Measurements from ENCODE around the gene TFAP2A. TPM values are rescaled to one million over a fixed set of nuclear protein-coding genes. Genes with fewer than 3 reads are reported as not detected.

Gene TFAP2A
- total RNA-seq, 1 experiment from 2014 or later: 24.3 TPM

GRCh38 chr6:10390495-10391298, 24.2 kb downstream of the TFAP2A start (continued):
- TF ChIP-seq SIN3A (IDR thresholded peaks at IDR 0.05; ENCODE audit: low read depth) (no peak), EZH2phosphoT487 (IDR thresholded peaks at IDR 0.05; ENCODE audit: borderline replicate concordance) (no peak), EGR1 (IDR thresholded peaks at IDR 0.05; ENCODE audit: low read depth) (no peak), CEBPB (IDR thresholded peaks at IDR 0.05; ENCODE audit: low read depth) (no peak)

- no peaks in the 10 kb centered on the region for H3K9me3 ChIP-seq (ENCODE audit: control insufficient read depth in 1 of 2, insufficient read depth in 1 of 2, low read depth in 1 of 2, low read length in 2 of 2)
- no peak overlapping the region for H3K27ac ChIP-seq (ENCODE audit: low read depth, low read length)
- no peaks in the 10 kb centered on the region for H3K4me1 ChIP-seq (ENCODE audit: control insufficient read depth in 1 of 2, insufficient read depth in 2 of 2, low read length in 2 of 2)
- no peak overlapping the region for H2AFZ ChIP-seq (ENCODE audit: low read depth, low read length, poor library complexity, severe bottlenecking)
- ATAC-seq: no peak
- no peak for TF ChIP-seq SRF (IDR thresholded peaks at IDR 0.05; ENCODE audit: low read depth)
- TF ChIP-seq POLR2AphosphoS5 (IDR thresholded peaks at IDR 0.05; ENCODE audit: low read depth, low read length): no peak
- TF ChIP-seq ZFX (IDR thresholded peaks at IDR 0.05): no peak
- TF ChIP-seq CTCF (IDR thresholded peaks at IDR 0.05 in 2 of 3, conservative IDR thresholded peaks at IDR 0.05 in 1 of 3; ENCODE audit: borderline replicate concordance in 1 of 3, insufficient read depth in 1 of 3, low read depth in 2 of 3, low read length in 2 of 3): no peak
- no peak for TF ChIP-seq FOSL1 (IDR thresholded peaks at IDR 0.05; ENCODE audit: low read depth)
- TF ChIP-seq EZH2 (IDR thresholded peaks at IDR 0.05): no peak
- TF ChIP-seq YY1 (IDR thresholded peaks at IDR 0.05; ENCODE audit: extremely low read depth, insufficient replicate concordance, low read depth, low read length): no peak
- no peak for TF ChIP-seq EGR1 (IDR thresholded peaks at IDR 0.05; ENCODE audit: low read depth)
- TF ChIP-seq SP1 (IDR thresholded peaks at IDR 0.05; ENCODE audit: low read depth): no peak
- POLR2A ChIA-PET: no interaction called here
- intact Hi-C loops (cut with micrococcal nuclease): no loop called here
- no peaks in the 10 kb centered on the region for H3K9me2 ChIP-seq (ENCODE audit: insufficient read depth)
- H3K27me3 ChIP-seq (ENCODE audit: insufficient read depth, low read length): no peaks in the 10 kb centered on the region
- H3K36me3 ChIP-seq (ENCODE audit: control insufficient read depth in 1 of 2, insufficient read depth in 2 of 2, low read length in 2 of 2): no peaks in the 10 kb centered on the region
- H3K4me3 ChIP-seq (replicated peaks in 1 of 2; ENCODE audit: low read depth in 1 of 2, low read length in 2 of 2): no peak overlapping the region
- no peak for DNase-seq (ENCODE audit: low read depth, low spot score)
- H4K20me1 ChIP-seq (ENCODE audit: insufficient read depth): no peaks in the 10 kb centered on the region
- H3K9ac ChIP-seq (ENCODE audit: low read length): no peak overlapping the region
- no peaks in the 10 kb centered on the region for H3K79me2 ChIP-seq (ENCODE audit: insufficient read depth, low read length)
- RAD21 ChIA-PET (ENCODE audit: low non-redundant PET in 1 of 2, low total read pairs in 2 of 2, uncharacterized antibody in 2 of 2, unreplicated experiment in 2 of 2): interaction anchor here in 1 of 2 experiments (0.7 kb wide), 1 partner anchor 125 kb away, joined by 3 read pairs; no protein-coding TSS in a partner anchor
- no TSS peak for BruUV-seq (replicated peaks)
- H3K4me2 ChIP-seq (ENCODE audit: low read length): no peak overlapping the region
- CTCF ChIA-PET: no interaction called here
Measured at GRCh38 chr6:10389739-10390494, 25.0 kb downstream of the TFAP2A start.
